ENCODE results near the gene CCDC66.

The CCDC66 gene

GRCh38 chr3:56624725-56625124 lies 67.8 kb downstream of the CCDC66 start:
- no peaks in the 10 kb centered on the region for H3K9me3 ChIP-seq (ENCODE audit: control insufficient read depth, low read depth, low read length)
- H3K36me3 ChIP-seq (ENCODE audit: control insufficient read depth, low read depth, low read length) = peaks cover 66% of the 10 kb centered on the region
- H3K4me3 ChIP-seq (ENCODE audit: low read length) = no peak overlapping the region
- H3K27ac ChIP-seq (ENCODE audit: low read length) = no peak overlapping the region
- no peaks in the 10 kb centered on the region for H3K27me3 ChIP-seq (ENCODE audit: control insufficient read depth, insufficient read depth, low read length)
- H3K4me1 ChIP-seq (ENCODE audit: control insufficient read depth, low read depth, low read length) = no peaks in the 10 kb centered on the region
- no peak overlapping the region for H3K9ac ChIP-seq (ENCODE audit: low read length)

DNA sequence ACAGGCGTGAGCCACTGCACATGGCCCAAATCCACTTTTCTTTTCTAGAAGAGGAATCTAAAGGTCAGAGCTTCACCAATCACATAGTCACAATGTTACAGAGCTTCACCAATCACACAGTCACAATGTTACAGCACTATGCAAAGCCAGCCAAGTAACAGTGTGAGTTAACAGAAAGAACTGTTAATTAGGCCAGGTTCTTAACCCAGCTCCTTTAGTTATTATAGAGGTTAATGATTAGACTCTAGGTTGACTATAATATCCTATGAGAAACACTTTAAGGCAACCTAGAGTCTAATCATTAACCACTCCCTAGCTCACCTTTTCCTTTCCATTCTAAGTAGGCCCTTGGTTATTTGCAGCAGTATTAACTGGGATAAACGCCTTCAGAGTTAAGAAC lies 72.1 kb downstream of the CCDC66 start:
- Histone ChIP-seq H3K27me3 (ENCODE audit: control insufficient read depth, insufficient read depth, low read length) (no peaks in the 10 kb centered on the region), H3K9ac (ENCODE audit: low read length) (no peak overlapping the region), H3K27ac (ENCODE audit: low read length) (no peak overlapping the region), H3K4me3 (ENCODE audit: low read length) (no peak overlapping the region), H3K9me3 (ENCODE audit: control insufficient read depth, low read depth, low read length) (no peaks in the 10 kb centered on the region), H3K36me3 (ENCODE audit: control insufficient read depth, low read depth, low read length) (peaks cover 48% of the 10 kb centered on the region), H3K4me1 (ENCODE audit: control insufficient read depth, low read depth, low read length) (no peaks in the 10 kb centered on the region)

GRCh38 chr3:56629451-56629850 lies 72.5 kb downstream of the CCDC66 start:
- no peaks in the 10 kb centered on the region for H3K27me3 ChIP-seq (ENCODE audit: control insufficient read depth, insufficient read depth, low read length)
- H3K36me3 ChIP-seq (ENCODE audit: control insufficient read depth, low read depth, low read length) = peaks cover 48% of the 10 kb centered on the region
- H3K4me3 ChIP-seq (ENCODE audit: low read length) = no peak overlapping the region
- H3K4me1 ChIP-seq (ENCODE audit: control insufficient read depth, low read depth, low read length) = no peaks in the 10 kb centered on the region
- no peak overlapping the region for H3K27ac ChIP-seq (ENCODE audit: low read length)
- no peaks in the 10 kb centered on the region for H3K9me3 ChIP-seq (ENCODE audit: control insufficient read depth, low read depth, low read length)
- H3K9ac ChIP-seq (ENCODE audit: low read length) = no peak overlapping the region

GRCh38 chr3:56630966-56631365 lies 74.0 kb downstream of the CCDC66 start:
- Histone ChIP-seq H3K9me3 (ENCODE audit: control insufficient read depth, low read depth, low read length) (no peaks in the 10 kb centered on the region), H3K36me3 (ENCODE audit: control insufficient read depth, low read depth, low read length) (peaks cover 41% of the 10 kb centered on the region), H3K9ac (ENCODE audit: low read length) (no peak overlapping the region), H3K27ac (ENCODE audit: low read length) (no peak overlapping the region), H3K4me3 (ENCODE audit: low read length) (no peak overlapping the region), H3K4me1 (ENCODE audit: control insufficient read depth, low read depth, low read length) (no peaks in the 10 kb centered on the region), H3K27me3 (ENCODE audit: control insufficient read depth, insufficient read depth, low read length) (no peaks in the 10 kb centered on the region)

DNA sequence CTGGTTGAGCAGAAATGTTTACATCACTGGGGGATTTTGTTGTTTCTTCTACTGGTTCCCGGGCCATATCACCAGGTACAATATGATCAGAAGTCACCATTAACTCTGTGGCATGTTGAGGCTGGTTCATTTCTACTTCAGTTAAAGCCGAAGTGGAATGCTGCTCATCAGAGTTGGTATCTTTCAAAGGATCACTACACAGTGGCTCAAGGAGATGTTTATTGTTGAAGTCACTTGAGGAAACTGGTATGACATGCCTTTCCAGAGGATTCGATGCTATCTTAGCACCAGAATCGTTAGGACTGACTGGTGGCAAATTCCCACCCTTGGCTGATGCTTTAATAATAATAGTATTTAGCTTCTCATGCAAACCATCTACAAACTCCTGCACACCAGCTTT lies 76.2 kb downstream of the CCDC66 start:
- peaks cover 32% of the 10 kb centered on the region for H3K36me3 ChIP-seq (ENCODE audit: control insufficient read depth, low read depth, low read length)
- no peaks in the 10 kb centered on the region for H3K9me3 ChIP-seq (ENCODE audit: control insufficient read depth, low read depth, low read length)
- no peaks in the 10 kb centered on the region for H3K4me1 ChIP-seq (ENCODE audit: control insufficient read depth, low read depth, low read length)
- no peak overlapping the region for H3K4me3 ChIP-seq (ENCODE audit: low read length)
- H3K27me3 ChIP-seq (ENCODE audit: control insufficient read depth, insufficient read depth, low read length) = no peaks in the 10 kb centered on the region
- H3K27ac ChIP-seq (ENCODE audit: low read length) = no peak overlapping the region
- H3K9ac ChIP-seq (ENCODE audit: low read length) = no peak overlapping the region

DNA sequence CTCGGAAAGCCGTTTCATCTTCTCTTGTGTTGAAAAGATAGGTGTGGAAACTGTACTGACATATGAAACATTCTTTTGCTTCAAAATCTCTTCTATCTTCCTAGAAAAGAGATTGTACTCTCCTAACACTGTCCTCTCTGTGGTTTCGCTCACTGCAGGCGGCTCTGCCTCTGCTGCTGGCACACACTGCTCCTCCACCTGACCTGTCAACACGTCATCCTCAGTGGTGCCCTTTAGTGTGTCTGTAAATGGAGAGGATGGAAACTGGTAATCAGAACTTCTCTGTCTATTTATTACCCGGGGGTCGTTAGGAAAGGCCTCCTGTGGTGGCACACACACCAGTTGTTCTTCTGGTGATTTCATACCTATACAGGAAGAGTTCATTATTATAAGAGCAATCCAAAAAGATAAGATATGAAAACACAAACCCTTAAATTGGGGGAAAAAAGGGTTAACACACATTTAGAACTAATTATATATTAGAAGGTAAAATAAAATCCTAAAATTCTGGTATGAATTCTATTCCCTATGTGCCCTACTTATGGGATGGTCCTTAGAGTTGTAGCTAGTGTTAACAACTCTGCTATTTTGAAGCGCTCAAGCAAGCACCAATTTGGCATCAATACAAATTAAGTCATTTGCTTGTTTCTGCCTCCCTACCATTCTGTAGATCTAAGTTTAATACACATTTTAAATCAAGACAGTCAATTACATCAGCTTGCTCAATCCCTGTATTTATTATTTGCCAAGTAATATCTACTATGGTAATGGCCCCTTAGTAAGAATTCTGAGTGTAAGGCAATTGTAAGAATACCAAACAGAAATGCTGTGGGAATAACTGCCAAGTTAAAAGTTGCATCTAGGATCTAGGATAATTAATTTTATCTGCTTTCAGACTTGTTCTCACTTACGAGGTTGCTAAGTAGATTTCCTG lies 76.9 kb downstream of the CCDC66 start:
- H3K9ac ChIP-seq (ENCODE audit: low read length) = no peak overlapping the region
- no peak overlapping the region for H3K4me3 ChIP-seq (ENCODE audit: low read length)
- peaks cover 36% of the 10 kb centered on the region for H3K36me3 ChIP-seq (ENCODE audit: control insufficient read depth, low read depth, low read length)
- H3K9me3 ChIP-seq (ENCODE audit: control insufficient read depth, low read depth, low read length) = no peaks in the 10 kb centered on the region
- H3K27me3 ChIP-seq (ENCODE audit: control insufficient read depth, insufficient read depth, low read length) = no peaks in the 10 kb centered on the region
- no peaks in the 10 kb centered on the region for H3K4me1 ChIP-seq (ENCODE audit: control insufficient read depth, low read depth, low read length)
- H3K27ac ChIP-seq (ENCODE audit: low read length) = no peak overlapping the region

GRCh38 chr3:56645407-56645806 lies 88.4 kb downstream of the CCDC66 start:
- H3K27ac ChIP-seq (ENCODE audit: low read length) = no peak overlapping the region
- H3K9me3 ChIP-seq (ENCODE audit: control insufficient read depth, low read depth, low read length) = no peaks in the 10 kb centered on the region
- no peaks in the 10 kb centered on the region for H3K27me3 ChIP-seq (ENCODE audit: control insufficient read depth, insufficient read depth, low read length)
- peaks cover 74% of the 10 kb centered on the region for H3K36me3 ChIP-seq (ENCODE audit: control insufficient read depth, low read depth, low read length)
- H3K4me1 ChIP-seq (ENCODE audit: control insufficient read depth, low read depth, low read length) = no peaks in the 10 kb centered on the region
- no peak overlapping the region for H3K9ac ChIP-seq (ENCODE audit: low read length)
- H3K4me3 ChIP-seq (ENCODE audit: low read length) = no peak overlapping the region

DNA sequence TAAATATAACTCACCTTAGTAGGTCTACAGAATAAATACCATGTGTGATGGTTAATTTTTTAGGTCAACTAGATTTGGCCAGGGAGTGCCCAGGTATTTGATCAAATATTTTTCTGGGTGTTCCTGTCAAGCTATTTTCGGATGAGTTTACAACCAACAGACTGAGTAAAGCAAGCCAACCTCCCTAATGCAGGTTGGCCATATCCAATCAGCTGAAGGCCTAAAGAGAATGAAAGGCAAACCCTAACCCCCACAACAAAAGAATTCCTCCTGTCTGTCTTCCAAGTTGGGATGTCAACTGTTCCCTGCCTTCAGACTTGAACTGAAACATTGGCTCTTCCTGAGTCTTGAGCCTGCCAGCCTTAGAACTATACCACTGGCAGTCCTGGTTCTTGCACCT lies 97.5 kb downstream of the CCDC66 start:
- Histone ChIP-seq H3K27me3 (ENCODE audit: control insufficient read depth, insufficient read depth, low read length) (no peaks in the 10 kb centered on the region), H3K4me3 (ENCODE audit: low read length) (no peak overlapping the region), H3K9me3 (ENCODE audit: control insufficient read depth, low read depth, low read length) (no peaks in the 10 kb centered on the region), H3K9ac (ENCODE audit: low read length) (no peak overlapping the region), H3K4me1 (ENCODE audit: control insufficient read depth, low read depth, low read length) (peaks cover 7% of the 10 kb centered on the region), H3K27ac (ENCODE audit: low read length) (no peak overlapping the region), H3K36me3 (ENCODE audit: control insufficient read depth, low read depth, low read length) (peaks cover 48% of the 10 kb centered on the region)

DNA sequence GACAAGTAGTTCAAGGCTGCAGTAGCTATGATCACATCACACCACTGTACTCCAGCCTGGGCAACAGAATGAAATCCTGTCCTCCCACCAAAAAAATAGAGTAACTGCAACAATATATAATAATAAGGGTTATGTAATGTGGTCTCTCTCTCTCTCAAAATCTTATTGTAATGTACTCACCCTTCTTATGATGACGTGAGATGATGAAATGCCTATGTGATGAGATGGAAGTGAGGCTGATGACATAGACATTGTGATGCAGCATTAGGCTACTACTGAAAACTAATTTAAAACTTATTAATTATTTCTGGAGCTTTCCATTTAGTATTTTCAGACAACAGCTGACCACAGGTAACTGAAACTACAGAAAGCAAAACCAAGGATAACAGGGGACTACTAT lies 98.7 kb downstream of the CCDC66 start:
- H3K9me3 ChIP-seq (ENCODE audit: control insufficient read depth, low read depth, low read length) = no peaks in the 10 kb centered on the region
- H3K9ac ChIP-seq (ENCODE audit: low read length) = no peak overlapping the region
- H3K27ac ChIP-seq (ENCODE audit: low read length) = no peak overlapping the region
- no peaks in the 10 kb centered on the region for H3K27me3 ChIP-seq (ENCODE audit: control insufficient read depth, insufficient read depth, low read length)
- H3K36me3 ChIP-seq (ENCODE audit: control insufficient read depth, low read depth, low read length) = peaks cover 49% of the 10 kb centered on the region
- no peak overlapping the region for H3K4me3 ChIP-seq (ENCODE audit: low read length)
- H3K4me1 ChIP-seq (ENCODE audit: control insufficient read depth, low read depth, low read length) = peaks cover 7% of the 10 kb centered on the region

DNA sequence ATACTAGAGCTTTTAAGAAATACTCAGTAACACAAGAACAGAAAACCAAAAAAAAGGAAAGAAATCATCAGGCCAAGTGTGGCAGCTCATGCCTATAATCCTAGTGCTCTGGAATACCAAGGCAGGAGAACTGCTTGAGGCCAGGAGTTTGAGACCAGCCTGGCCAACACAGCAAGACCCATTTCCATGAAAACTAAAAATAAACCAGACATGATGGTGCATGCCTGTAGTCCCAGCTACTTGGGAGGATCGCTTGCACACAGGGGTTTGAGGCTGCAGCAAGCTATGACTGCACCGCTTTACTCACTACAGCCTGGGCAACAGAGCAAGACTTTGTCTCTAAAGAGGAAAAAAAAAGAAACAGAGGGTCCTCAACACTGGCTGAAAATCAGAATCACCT lies 107.8 kb downstream of the CCDC66 start:
- H3K4me1 ChIP-seq (ENCODE audit: control insufficient read depth, low read depth, low read length) = no peaks in the 10 kb centered on the region
- peaks cover 77% of the 10 kb centered on the region for H3K36me3 ChIP-seq (ENCODE audit: control insufficient read depth, low read depth, low read length)
- no peak overlapping the region for H3K9ac ChIP-seq (ENCODE audit: low read length)
- H3K9me3 ChIP-seq (ENCODE audit: control insufficient read depth, low read depth, low read length) = no peaks in the 10 kb centered on the region
- H3K27me3 ChIP-seq (ENCODE audit: control insufficient read depth, insufficient read depth, low read length) = no peaks in the 10 kb centered on the region
- no peak overlapping the region for H3K27ac ChIP-seq (ENCODE audit: low read length)
- no peak overlapping the region for H3K4me3 ChIP-seq (ENCODE audit: low read length)

GRCh38 chr3:56667973-56668579 lies 111.1 kb downstream of the CCDC66 start:
- Histone ChIP-seq H3K4me3 (ENCODE audit: low read length) (no peak overlapping the region), H3K36me3 (ENCODE audit: control insufficient read depth, low read depth, low read length) (peaks cover 76% of the 10 kb centered on the region), H3K27ac (ENCODE audit: low read length) (no peak overlapping the region), H3K9me3 (ENCODE audit: control insufficient read depth, low read depth, low read length) (no peaks in the 10 kb centered on the region), H3K9ac (ENCODE audit: low read length) (no peak overlapping the region), H3K27me3 (ENCODE audit: control insufficient read depth, insufficient read depth, low read length) (no peaks in the 10 kb centered on the region), H3K4me1 (ENCODE audit: control insufficient read depth, low read depth, low read length) (no peaks in the 10 kb centered on the region)
